ENCODE data around the gene GSTT2.
"Not testable (repeated sequence)": the region's sequence is repeated elsewhere in the genome, so short reads cannot be mapped to it uniquely, and the experiment has no call there.

The GSTT2 gene

DNA sequence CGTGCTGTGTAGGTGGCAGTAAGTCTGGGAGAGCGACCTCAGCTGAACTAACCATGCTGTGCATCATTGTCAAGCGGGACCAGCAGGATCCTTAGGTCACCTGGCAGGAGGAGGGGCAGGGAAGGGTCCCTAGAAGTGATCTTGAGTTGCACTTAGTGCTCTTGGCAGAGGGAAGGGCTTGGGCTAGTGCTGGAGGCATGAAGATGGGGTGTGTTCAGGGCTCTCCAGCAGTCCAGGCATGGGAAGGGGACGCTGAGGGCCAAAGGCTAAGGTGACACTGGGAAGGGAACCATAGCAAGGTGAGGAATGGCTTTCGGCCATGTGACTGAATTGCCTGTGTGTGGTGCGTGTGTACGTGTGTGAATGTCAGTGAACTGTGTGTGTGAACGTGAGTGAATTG, 6.2 kb downstream of the GSTT2 start:
- H3K9me3 ChIP-seq (ENCODE audit: control insufficient read depth, insufficient read depth, low read depth, low read length); H3K4me1 ChIP-seq (ENCODE audit: control insufficient read depth, insufficient read depth, low read length); POLR2A ChIA-PET; H3K36me3 ChIP-seq (ENCODE audit: control insufficient read depth in 2 of 2, insufficient read depth in 1 of 2, low read length in 2 of 2); CTCF ChIA-PET; H3K27ac ChIP-seq (ENCODE audit: extremely low read depth, low read depth, low read length); H3K4me3 ChIP-seq (ENCODE audit: low read depth, low read length): not testable (repeated sequence)

DNA sequence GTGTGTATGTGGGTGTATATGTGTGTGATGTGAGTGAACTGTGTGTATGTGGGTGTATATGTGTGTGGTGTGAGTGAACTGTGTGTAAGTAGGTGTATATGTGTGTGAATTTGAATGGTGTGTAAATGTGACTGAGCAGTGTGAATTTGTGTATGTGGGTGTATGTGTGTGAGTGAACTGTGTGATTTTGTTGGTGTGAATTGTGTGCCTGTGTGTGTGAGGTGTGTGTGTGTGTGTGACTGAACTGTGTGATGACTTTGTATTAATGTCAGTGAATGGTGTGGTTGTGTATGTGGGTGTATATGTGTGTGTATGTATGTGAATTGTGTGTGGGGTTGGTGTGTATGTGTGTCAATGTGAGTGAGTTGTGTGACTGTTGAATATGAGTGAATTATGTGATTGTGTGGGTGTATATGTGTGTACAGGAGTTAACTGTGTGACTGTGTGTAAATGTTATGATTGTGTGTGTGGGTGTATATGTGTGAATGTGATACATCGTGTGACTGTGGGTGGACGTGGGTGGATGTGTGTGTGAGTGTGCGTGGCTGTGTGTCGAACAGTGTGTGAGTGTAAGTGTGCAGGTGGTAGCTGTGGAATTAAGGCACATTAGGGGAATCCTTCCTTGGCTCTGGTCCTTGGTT, 6.7 kb downstream of the GSTT2 start:
- H3K4me1 ChIP-seq (ENCODE audit: control insufficient read depth, insufficient read depth, low read length); CTCF ChIA-PET; H3K27ac ChIP-seq (ENCODE audit: extremely low read depth, low read depth, low read length); H3K9me3 ChIP-seq (ENCODE audit: control insufficient read depth, insufficient read depth, low read depth, low read length); POLR2A ChIA-PET; H3K36me3 ChIP-seq (ENCODE audit: control insufficient read depth in 2 of 2, insufficient read depth in 1 of 2, low read length in 2 of 2); H3K4me3 ChIP-seq (ENCODE audit: low read depth, low read length): not testable (repeated sequence)
- peak; percentile 99 for TF ChIP-seq ZFHX2 (tag by site-specific recombination; conservative IDR thresholded peaks at IDR 0.05)
- TF ChIP-seq EGR2 (tag by site-specific recombination; IDR thresholded peaks at IDR 0.05; ENCODE audit: low read depth), result peak; percentile 98
- TF ChIP-seq, protein P1, sequence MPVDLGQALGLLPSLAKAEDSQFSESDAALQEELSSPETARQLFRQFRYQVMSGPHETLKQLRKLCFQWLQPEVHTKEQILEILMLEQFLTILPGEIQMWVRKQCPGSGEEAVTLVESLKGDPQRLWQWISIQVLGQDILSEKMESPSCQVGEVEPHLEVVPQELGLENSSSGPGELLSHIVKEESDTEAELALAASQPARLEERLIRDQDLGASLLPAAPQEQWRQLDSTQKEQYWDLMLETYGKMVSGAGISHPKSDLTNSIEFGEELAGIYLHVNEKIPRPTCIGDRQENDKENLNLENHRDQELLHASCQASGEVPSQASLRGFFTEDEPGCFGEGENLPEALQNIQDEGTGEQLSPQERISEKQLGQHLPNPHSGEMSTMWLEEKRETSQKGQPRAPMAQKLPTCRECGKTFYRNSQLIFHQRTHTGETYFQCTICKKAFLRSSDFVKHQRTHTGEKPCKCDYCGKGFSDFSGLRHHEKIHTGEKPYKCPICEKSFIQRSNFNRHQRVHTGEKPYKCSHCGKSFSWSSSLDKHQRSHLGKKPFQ (tag by site-specific recombination; IDR thresholded peaks at IDR 0.05), result peak; percentile 95

DNA sequence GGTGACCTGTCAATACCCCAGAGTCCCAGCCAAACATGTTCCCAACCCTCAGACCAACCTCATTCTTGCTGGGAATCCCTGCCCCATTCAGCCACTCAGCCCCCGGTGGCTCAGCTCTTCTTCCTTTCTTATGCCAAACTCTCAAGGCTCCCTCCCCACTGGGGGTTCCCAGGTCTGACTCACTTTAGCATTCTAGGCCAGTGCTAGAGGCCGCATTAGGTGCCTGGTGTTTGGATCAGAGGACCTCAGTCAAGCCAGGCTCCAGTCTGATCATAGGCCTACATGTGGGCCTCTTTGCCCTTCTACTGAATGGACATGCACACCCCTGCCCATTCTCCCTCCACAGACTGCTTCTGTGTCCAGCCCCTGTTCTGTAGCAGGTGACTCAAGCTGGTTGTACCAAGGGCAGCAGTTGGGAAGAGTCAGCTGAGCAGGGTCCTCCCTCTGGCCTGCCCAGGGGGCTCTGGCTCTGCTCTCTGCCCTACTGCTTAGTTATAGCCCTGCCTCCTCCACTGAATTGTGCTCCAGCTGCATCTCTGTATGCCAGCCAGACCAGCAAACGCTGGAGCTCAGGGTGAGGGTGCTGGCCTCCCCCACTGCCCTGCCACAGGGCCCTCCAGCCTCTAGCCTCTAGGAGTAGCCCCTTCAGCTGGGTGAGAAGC, 9.8 kb downstream of the GSTT2 start:
- H3K4me3 ChIP-seq (ENCODE audit: low read depth, low read length); H3K36me3 ChIP-seq (ENCODE audit: control insufficient read depth in 2 of 2, insufficient read depth in 1 of 2, low read length in 2 of 2); H3K9me3 ChIP-seq (ENCODE audit: control insufficient read depth, insufficient read depth, low read depth, low read length); H3K27ac ChIP-seq (ENCODE audit: extremely low read depth, low read depth, low read length); H3K4me1 ChIP-seq (ENCODE audit: control insufficient read depth, insufficient read depth, low read length): not testable (repeated sequence)
- ChIA-PET POLR2A (interaction anchor here (0.6 kb wide), 1 partner anchor 101 kb away, joined by 3 read pairs; no protein-coding TSS in a partner anchor), CTCF (interaction anchor here (0.5 kb wide), 1 partner anchor 452 kb away, joined by 3 read pairs; no protein-coding TSS in a partner anchor)

DNA sequence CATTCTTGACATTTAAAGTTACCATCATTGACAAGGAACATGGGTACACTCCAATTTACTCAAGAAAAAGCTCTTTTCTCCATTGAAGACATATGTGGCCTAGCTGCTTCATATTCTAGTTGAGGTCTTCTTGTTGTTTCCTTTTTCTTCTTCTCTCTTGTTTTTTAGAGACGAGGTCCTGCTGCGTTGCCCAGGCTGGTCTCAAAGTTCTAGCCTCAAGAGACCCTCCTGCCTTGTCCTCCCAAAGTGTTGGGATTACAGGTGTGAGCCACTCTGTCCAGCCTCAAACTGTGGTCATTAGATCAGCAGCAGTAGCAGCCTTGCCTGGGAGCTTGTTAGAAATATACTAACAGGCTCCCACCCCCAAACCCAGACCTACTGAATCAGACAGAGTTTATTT, 13.1 kb downstream of the GSTT2 start:
- H3K9me3 ChIP-seq (ENCODE audit: control insufficient read depth, insufficient read depth, low read depth, low read length); CTCF ChIA-PET; H3K4me1 ChIP-seq (ENCODE audit: control insufficient read depth, insufficient read depth, low read length); H3K4me3 ChIP-seq (ENCODE audit: low read depth, low read length); POLR2A ChIA-PET; H3K27ac ChIP-seq (ENCODE audit: extremely low read depth, low read depth, low read length); H3K36me3 ChIP-seq (ENCODE audit: control insufficient read depth in 2 of 2, insufficient read depth in 1 of 2, low read length in 2 of 2): not testable (repeated sequence)

DNA sequence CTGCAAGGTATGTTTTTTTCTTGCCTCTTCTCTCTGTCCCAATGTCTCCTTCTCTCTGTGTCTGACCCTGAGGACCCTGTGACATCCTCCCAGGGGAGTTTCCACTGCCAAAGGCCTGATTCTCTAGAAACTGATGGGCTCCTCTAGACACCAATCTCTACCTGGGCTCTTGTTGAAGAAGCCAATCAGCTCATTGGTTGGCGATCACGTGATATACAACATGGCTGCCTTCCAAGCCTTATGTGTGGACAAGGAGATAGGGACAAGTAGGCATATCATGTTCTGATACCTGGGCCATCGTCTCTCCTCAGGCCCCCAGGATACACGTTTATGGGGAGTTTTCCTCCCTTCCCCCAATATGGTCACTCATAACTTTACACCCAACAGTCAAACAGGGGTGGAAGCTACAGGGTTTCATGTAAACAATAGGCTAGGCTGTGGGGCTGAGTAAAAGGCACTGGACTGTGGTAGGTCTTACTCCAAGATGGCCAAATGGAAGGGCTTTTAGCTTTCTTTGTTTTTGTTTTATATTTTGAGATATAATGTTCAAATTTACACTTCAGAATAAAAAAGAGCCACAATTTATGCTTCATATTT, 13.7 kb downstream of the GSTT2 start:
- H3K4me3 ChIP-seq (ENCODE audit: low read depth, low read length); POLR2A ChIA-PET; H3K27ac ChIP-seq (ENCODE audit: extremely low read depth, low read depth, low read length); H3K4me1 ChIP-seq (ENCODE audit: control insufficient read depth, insufficient read depth, low read length); H3K9me3 ChIP-seq (ENCODE audit: control insufficient read depth, insufficient read depth, low read depth, low read length); H3K36me3 ChIP-seq (ENCODE audit: control insufficient read depth in 2 of 2, insufficient read depth in 1 of 2, low read length in 2 of 2): not testable (repeated sequence)
- CTCF ChIA-PET, result interaction anchor here (1.1 kb wide), 1 partner anchor 17 kb away, joined by 3 read pairs; the partner anchor contains the start of gene CABIN1

DNA sequence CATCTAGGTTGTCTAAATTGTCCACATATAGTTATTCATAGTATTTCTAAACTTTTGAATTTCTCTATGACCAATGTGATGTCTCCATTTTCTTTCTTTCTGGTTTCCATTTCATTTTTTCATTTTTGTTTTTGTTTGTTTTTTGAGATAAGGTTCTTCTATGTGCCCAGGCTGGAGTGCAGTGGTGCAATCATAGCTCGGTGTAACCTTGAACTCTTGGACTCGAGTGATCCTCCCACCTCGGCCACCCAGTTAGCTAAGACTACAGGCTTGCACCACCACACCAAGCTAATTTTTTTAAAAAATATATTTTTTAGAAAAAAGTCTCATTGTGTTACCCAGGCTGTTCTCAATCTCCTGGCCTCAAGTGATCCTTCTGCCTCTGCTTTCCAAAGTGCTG, 17.2 kb downstream of the GSTT2 start:
- CTCF ChIA-PET, result no interaction called here
- no peak for TF ChIP-seq ZNF214 (tag by site-specific recombination; IDR thresholded peaks at IDR 0.05; ENCODE audit: borderline replicate concordance)
- no peak for TF ChIP-seq ZNF2 (tag by site-specific recombination; IDR thresholded peaks at IDR 0.05)

DNA sequence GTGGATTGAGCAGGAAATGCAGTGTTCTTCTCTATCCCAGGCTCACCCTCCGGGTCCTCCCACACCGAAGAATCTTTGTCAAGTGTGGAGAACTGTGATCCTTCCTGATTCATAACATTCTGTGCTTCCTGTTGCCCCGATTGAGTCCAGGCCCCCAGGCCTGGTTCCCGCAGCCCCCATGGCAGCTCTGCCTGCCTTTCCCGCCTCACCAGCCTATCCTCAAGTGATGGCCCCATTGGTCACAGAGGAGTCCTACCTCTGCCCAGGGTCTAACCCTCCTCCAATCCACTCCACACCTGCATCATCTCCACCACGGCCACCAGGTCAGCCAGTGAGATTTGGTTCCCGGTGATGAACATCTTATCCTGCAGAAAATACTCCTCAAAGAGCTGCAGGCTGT, 19.8 kb downstream of the GSTT2 start:
- H3K9me3 ChIP-seq (ENCODE audit: control insufficient read depth, insufficient read depth, low read depth, low read length); CTCF ChIA-PET; H3K36me3 ChIP-seq (ENCODE audit: control insufficient read depth in 2 of 2, insufficient read depth in 1 of 2, low read length in 2 of 2); H3K4me3 ChIP-seq (ENCODE audit: low read depth, low read length); H3K4me1 ChIP-seq (ENCODE audit: control insufficient read depth, insufficient read depth, low read length); H3K27ac ChIP-seq (ENCODE audit: extremely low read depth, low read depth, low read length); POLR2A ChIA-PET: not testable (repeated sequence)

More for the DNA sequence above, 17.2 kb downstream of the GSTT2 start:
- Histone ChIP-seq H3K4me1 (ENCODE audit: control insufficient read depth, insufficient read depth, low read length) (no peaks in the 10 kb centered on the region), H3K27ac (ENCODE audit: extremely low read depth, low read depth, low read length) (no peak overlapping the region), H3K36me3 (ENCODE audit: control insufficient read depth in 2 of 2, insufficient read depth in 1 of 2, low read length in 2 of 2) (no peaks in the 10 kb centered on the region), H3K9me3 (ENCODE audit: control insufficient read depth, insufficient read depth, low read depth, low read length) (no peaks in the 10 kb centered on the region), H3K4me3 (ENCODE audit: low read depth, low read length) (no peak overlapping the region)
- POLR2A ChIA-PET, result no interaction called here

Measured in HEK293 (cell line).